Activated T-cell treated with anti-CD3 and anti-CD28 coated beads, Interleukin-2, amount 50 U/mL, for 72 hours (primary cell): ENCODE results near the gene NOS3. TPM values are rescaled to one million over a fixed set of nuclear protein-coding genes. Genes with fewer than 3 reads are reported as not detected.

ENCODE experiments used
- ATAC-seq, 2 donors: fragments of 150-1000 bp; cut with Tn5 transposase; replicated peaks in 1 of 2; 2 replicates each; pipeline ENCODE4 v1.10.0; 2021; ENCODE audit warnings: moderate library complexity in 2 of 2, mild to moderate bottlenecking in 1 of 2
- DNase-seq, 2 donors: peaks; one replicate each; pipeline ENCODE4 v3.0.0; 2021 to 2022; ENCODE audit warnings: mixed read lengths in 1 of 2
- H3K27ac Mint-ChIP-seq: one replicate; pipeline ENCODE4 v1.8.0; 2022; ENCODE audit warnings: mild to moderate bottlenecking, moderate library complexity, mixed read lengths
- H3K27me3 Mint-ChIP-seq: one replicate; pipeline ENCODE4 v1.8.0; 2022; ENCODE audit warnings: low read depth, mixed read lengths
- H3K36me3 Mint-ChIP-seq, 2 donors: one replicate each; pipeline ENCODE4 v1.8.0; 2022; ENCODE audit warnings: mixed read lengths in 2 of 2, mild to moderate bottlenecking in 1 of 2; ENCODE audit not compliant: insufficient read depth in 2 of 2
- H3K4me1 Mint-ChIP-seq: one replicate; pipeline ENCODE4 v1.8.0; 2022; ENCODE audit warnings: low read depth, mixed read lengths
- H3K4me3 Mint-ChIP-seq, 2 donors: one replicate each; pipeline ENCODE4 v1.8.0; 2022; ENCODE audit warnings: mild to moderate bottlenecking in 2 of 2, mixed read lengths in 2 of 2, moderate library complexity in 2 of 2
- H3K9me3 Mint-ChIP-seq, 2 donors: one replicate each; pipeline ENCODE4 v1.8.0; 2022; ENCODE audit warnings: mixed read lengths in 2 of 2
- total RNA-seq, 2 donors: library from RNA; stranded (reverse); gene quantifications; one replicate each; pipeline ENCODE4 v1.2.3, GENCODE V29; 2022

The NOS3 gene
- total RNA-seq, 2 donors from 2014 or later = 6.8 to 8.1 TPM

DNA sequence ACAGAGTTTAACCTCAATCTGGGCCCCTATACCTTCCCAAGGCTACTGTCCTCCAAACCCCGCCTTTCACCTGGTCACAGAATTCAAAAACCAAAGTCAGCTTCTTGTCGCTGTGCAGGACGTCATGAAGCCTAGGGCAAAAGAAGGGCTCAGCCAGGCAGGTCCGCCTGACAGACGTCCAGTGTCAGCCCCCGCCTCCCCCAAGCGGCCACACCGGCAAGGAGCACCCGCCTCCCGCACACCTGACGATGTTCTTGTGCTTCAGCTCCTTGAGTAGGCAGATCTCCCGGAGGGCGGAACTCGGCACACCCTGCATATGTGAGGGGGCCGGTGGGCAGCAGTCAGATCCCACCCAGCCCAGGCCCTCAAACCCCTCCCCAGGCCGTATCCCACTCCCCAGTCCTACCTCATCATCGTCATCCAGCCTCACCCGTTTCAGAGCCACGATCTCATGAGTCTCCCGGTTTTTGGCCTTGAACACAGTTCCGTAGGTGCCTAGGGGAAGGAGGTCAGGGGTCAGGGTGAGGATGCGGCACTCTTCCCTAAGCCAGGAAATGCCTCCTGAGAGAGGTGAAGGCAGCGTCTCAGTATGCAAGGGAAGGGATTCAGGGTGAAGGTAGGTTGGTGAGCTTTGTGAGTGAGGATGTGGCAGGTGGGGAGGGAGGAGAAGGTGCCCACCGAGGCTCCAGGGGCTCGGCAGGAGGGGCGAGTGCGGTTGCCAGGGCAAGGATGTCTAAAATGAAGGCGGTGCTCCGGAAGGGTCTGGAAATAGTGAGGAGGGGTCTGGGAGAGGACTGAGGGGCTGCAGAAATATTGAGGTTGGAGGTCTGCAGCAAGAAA lies 66.1 kb downstream of the NOS3 start:
- Mint-ChIP-seq H3K36me3 (peaks cover 0 to 2% of the 10 kb centered on the region in 2 donors), H3K4me1 (peaks cover 44% of the 10 kb centered on the region), H3K27me3 (no peaks in the 10 kb centered on the region), H3K4me3 (peak overlapping the region; percentile 98), H3K9me3 (no peaks in the 10 kb centered on the region), H3K27ac (no peak overlapping the region)
- ATAC-seq (no peak), DNase-seq (no peak)

DNA sequence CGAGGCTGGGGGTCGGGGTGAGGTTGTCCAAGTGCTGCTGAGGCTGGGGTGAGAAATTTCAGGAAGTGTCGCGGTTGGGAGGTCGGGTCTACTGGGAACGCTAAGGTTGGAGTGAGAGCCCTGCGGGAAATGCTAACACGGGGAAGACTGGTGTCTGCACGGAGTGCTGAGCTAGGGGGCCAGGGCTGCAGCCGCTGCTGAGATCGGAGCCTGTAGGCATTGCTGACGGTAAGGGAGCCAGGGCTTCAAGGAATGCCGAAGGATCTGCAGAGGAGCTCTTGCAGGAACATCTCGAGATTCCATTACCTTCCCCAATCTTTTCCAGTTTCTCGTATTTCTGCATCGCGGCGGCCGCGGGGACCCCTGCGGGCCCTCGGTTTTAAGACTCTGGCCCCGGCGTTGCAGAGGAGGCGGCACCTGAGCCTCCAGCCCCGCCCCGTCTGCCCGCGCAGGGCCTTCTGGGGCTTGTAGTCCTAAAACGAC lies 66.7 kb downstream of the NOS3 start, which contains the start of gene CDK5:
Gene CDK5, minus strand, starts transcription at position 392 of the 483 bp plus-strand sequence. Its CDS starts 49 bp downstream, at position 343.
- DNase-seq = no peak
- peak within 1 kb of the TSS; percentile 98 for H3K4me3 Mint-ChIP-seq
- peaks cover 0 to 2% of the 10 kb centered on the region in 2 donors for H3K36me3 Mint-ChIP-seq
- H3K4me1 Mint-ChIP-seq = peaks cover 43% of the 10 kb centered on the region
- peak within 1 kb of the TSS; percentile 96 for H3K27ac Mint-ChIP-seq
- H3K27me3 Mint-ChIP-seq = no peaks in the 10 kb centered on the region
- ATAC-seq = peak; percentile 2 to 4
- no peaks in the 10 kb centered on the region for H3K9me3 Mint-ChIP-seq

DNA sequence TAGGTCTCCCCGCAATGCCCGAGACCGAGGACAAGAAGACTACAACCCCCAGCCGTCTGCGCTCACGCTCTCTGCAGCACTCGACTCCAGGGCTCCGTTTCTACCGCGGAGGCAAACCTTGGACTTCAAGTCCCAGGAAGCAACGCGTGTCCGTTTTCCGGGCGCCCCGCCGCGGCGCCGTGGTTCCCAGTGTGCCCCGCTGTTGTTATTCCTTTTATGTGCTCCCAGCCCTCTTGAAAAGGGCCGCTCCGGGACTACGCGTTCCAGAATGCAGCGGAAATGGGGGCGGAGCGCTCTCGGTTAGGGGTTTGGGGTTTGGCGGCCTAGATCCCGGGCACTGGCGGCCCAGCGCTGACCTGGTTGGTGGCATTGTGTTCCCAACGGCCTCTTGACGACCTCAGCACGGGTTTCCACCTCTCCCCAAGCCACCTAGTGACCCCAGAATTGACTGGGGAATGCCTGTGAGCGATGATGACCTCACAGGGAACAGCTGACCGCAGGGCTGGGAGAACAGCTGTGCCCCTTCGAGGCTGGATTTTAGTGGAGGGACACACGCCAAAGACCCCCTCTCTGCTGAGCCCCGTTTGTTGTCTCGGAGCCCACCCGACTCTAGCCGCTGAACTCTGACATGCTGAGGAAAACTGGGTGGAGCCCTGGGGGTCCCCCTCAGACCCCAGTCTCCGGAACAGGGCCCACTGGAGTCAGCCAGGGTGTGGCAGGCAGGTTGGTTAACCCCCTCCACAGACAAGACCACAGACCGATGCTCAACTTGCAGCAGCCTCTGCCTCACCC lies 67.4 kb downstream of the NOS3 start:
- DNase-seq = peak; percentile 96 to 97
- H3K4me3 Mint-ChIP-seq = peak overlapping the region; percentile 98
- peak overlapping the region; percentile 96 for H3K27ac Mint-ChIP-seq
- peaks cover 0 to 2% of the 10 kb centered on the region in 2 donors for H3K36me3 Mint-ChIP-seq
- H3K4me1 Mint-ChIP-seq = peaks cover 41% of the 10 kb centered on the region
- no peaks in the 10 kb centered on the region for H3K27me3 Mint-ChIP-seq
- no peaks in the 10 kb centered on the region for H3K9me3 Mint-ChIP-seq
- ATAC-seq = peak; percentile 94 to 95

DNA sequence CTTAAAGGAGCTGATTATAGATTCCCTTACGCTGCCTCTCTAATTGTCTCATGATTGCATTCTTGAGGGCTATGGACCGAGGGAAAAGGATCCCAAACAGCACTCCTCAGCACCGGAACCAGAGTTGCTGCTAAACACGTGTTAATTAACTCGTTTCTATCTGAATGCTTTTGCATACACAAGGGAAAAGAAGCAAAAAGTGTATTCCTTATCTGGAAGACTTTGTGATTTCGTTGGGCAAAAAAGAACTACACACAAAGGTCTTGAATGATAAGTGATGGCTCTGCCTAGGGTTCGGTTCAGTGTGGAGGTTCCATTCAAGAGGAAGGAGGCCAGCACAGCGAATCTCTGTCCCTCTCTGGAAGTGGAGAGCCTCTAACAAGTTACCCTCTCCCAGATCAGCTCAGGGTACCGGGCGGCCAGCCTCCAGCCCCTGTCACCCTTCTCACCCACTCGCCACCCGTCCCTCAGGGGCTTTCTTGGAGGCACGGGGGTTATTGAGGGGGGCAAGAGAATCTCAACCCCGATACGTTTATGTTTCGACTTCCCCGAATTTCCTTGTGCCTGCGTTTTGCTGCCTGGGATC lies 68.1 kb downstream of the NOS3 start:
- Mint-ChIP-seq H3K27me3 (no peaks in the 10 kb centered on the region), H3K4me3 (peak overlapping the region; percentile 98), H3K9me3 (no peaks in the 10 kb centered on the region), H3K27ac (peak overlapping the region; percentile 96), H3K4me1 (peaks cover 41% of the 10 kb centered on the region), H3K36me3 (peaks cover 0 to 2% of the 10 kb centered on the region in 2 donors)
- peak; percentile 25 to 30 for DNase-seq
- ATAC-seq = no peak

DNA sequence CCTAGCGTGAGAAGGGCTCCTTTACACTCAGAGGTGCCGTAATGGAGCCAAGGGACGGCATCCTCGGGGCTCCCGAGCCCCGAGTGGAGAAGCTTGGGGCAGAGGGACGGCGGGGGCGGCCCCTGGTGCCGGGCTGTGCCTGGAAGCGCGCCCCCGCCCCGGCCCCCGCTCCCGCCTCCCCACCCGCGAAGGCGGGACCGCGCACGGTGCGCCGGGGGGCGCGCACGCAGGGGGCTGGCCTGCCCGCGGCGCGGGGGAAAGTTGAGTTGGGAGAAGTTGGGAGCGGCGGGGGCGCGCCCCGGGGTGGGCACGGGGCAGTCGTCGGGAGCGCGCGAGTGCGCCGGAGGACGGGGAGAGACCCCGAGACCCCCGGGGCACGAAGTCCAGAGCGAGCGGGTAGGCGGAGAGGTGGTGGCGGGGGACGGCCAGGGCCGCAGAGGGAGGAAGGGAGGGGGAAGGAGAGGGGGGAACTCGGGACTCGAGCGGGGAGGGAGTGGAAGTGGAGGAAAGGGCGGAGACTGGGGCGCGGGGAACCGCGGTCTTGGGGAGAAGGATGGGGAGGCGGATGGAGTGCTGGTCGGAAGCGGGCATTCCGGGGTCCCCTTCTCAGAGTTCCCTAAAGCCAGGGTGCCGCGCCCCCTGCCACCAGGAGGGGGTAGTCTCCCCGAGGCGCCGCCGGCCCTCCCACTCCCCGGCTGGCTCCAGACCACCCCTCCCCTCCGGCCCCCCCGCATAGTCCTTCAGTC lies 68.7 kb downstream of the NOS3 start, which contains the start of gene SLC4A2:
Gene SLC4A2, plus strand, starts transcription at position 223 of the 746 bp plus-strand sequence. CDS start 2,399 bp downstream, outside the sequence.
- Mint-ChIP-seq H3K27ac (peak within 1 kb of the TSS; percentile 96), H3K9me3 (no peaks in the 10 kb centered on the region), H3K27me3 (no peaks in the 10 kb centered on the region), H3K4me3 (peak within 1 kb of the TSS; percentile 98), H3K36me3 (peaks cover 0 to 2% of the 10 kb centered on the region in 2 donors), H3K4me1 (peaks cover 41% of the 10 kb centered on the region)
- ATAC-seq (peak; percentile 26 to 46), DNase-seq (peak; percentile 69 to 84)

DNA sequence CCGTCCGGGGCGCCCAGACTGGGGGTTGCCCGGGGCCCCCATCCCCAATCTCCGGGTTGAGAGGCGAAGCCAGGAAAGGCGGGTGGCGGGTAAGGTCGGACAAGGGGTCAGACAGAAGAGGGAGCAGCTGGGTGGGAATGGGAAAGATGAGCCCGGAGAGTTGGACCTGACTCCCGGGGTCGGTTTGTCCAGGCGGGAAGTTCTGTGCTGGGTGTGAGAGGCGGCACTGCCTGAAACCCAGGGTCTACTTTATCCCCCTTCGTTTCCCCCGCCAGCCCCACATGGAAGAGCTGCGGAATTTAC lies 69.2 kb downstream of the NOS3 start:
- DNase-seq (no peak), ATAC-seq (no peak)
- H3K9me3 Mint-ChIP-seq = no peaks in the 10 kb centered on the region
- H3K36me3 Mint-ChIP-seq = peaks cover 0 to 2% of the 10 kb centered on the region in 2 donors
- H3K27me3 Mint-ChIP-seq = no peaks in the 10 kb centered on the region
- no peak overlapping the region for H3K27ac Mint-ChIP-seq
- H3K4me3 Mint-ChIP-seq = peak overlapping the region; percentile 98
- peaks cover 41% of the 10 kb centered on the region for H3K4me1 Mint-ChIP-seq

DNA sequence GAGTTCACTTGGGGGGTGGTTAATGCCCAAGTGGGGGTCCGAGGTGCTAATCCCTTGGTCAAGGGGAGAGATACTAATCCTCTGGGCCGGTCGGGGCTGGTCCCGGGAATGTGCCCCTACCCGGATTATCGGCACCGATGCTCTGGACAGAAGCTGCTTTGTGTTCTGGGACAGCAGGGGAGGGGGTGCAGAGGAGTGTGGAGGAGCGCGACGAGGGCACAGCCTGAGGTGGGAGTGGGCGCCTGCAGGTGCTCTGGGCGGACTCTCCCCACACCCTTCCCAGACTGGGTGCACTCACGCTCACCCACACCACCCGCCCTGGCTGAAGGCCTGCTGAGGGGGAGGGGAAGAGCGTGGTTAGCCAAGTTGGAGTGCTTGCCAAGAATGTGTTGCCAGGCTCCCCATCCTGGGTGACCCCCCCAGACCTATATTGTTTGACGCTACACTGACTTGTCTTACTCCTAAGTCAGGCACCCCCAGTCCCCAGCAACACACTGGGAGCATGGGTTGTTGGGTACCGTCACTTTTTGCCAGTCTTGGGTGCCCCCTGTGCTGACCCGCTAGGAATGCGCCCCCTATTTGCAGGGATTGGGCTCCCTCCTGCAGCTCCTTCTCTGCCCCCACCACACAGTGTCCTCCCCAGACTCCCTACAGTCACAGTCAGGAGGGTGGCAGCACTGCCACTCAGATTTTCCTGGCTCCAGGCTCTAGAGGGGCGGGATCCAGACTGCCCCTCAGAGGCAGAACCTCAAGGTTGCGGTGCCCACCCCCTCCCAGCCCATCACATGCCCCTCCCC lies 69.8 kb downstream of the NOS3 start:
- H3K9me3 Mint-ChIP-seq = no peaks in the 10 kb centered on the region
- H3K27me3 Mint-ChIP-seq = no peaks in the 10 kb centered on the region
- H3K4me1 Mint-ChIP-seq = peaks cover 41% of the 10 kb centered on the region
- DNase-seq (no peak), ATAC-seq (no peak)
- H3K4me3 Mint-ChIP-seq = peak overlapping the region; percentile 98
- H3K36me3 Mint-ChIP-seq = peaks cover 0 to 5% of the 10 kb centered on the region in 2 donors
- no peak overlapping the region for H3K27ac Mint-ChIP-seq

DNA sequence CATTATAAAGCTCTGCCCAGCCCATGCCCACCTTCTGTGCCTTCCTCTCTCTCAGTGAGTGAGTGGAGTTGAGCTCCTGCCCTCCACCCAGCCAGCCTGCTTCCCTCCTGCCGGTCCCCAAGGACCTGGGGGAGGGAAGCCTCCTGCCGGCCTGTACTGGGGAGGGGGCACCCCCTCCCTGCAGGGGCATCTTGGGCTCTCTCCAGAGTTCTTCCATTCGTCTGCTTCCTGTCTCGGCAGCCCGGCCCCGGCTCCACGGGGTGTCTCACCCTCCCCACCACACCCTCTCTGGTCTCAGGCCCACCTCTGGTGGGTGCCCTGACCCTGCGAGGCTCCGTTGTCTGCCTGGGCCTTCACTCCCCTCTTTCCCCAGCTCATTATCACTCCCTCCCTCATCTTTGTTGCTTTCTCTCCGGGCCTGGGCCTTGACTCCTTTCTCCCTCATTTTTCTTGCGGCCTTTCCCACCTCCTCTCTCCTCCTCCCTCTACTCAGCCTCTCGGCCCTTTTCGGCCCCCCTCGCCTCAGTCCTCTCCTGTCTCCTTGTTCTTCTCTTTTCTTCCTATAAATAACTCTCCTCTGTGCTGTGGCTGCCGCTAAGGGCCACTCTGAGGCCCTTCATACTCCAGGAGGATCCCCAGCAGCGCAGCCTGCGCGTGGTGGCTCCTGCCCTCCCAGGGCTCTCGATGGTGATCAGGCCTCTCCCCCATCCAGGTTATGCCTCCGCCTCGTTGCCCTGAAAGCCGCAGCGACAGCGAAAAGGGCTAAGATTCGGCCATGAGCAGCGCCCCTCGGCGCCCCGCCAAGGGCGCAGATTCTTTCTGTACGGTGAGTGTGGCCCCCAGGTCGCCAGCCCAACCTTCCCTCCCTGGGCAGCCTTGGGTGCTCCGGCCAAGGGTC lies 70.6 kb downstream of the NOS3 start:
- H3K4me3 Mint-ChIP-seq = peak overlapping the region; percentile 98
- H3K27me3 Mint-ChIP-seq = no peaks in the 10 kb centered on the region
- DNase-seq (no peak), ATAC-seq (no peak)
- H3K9me3 Mint-ChIP-seq = no peaks in the 10 kb centered on the region
- H3K36me3 Mint-ChIP-seq = peaks cover 0 to 5% of the 10 kb centered on the region in 2 donors
- peak overlapping the region; percentile 74 for H3K27ac Mint-ChIP-seq
- peaks cover 39% of the 10 kb centered on the region for H3K4me1 Mint-ChIP-seq

DNA sequence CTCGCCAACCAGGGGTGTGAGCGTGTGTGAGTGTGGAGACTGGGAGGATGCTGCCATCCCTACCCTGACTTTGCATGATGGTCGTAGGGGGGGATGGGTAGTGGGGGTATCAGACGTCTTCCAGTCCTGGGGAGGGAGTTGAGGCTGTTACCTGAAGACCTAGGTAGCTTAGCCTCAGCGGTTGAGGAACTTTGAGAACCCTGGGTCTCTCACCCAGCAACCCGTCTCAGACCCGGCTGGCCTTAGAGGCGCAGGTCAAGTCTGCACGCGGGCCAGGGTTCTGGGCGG lies 71.2 kb downstream of the NOS3 start:
- Mint-ChIP-seq H3K9me3 (no peaks in the 10 kb centered on the region), H3K27ac (no peak overlapping the region), H3K4me1 (peaks cover 33% of the 10 kb centered on the region), H3K36me3 (peaks cover 0 to 5% of the 10 kb centered on the region in 2 donors), H3K27me3 (no peaks in the 10 kb centered on the region), H3K4me3 (peak overlapping the region in 1 of 2 donors; percentile 98)
- DNase-seq = no peak
- no peak for ATAC-seq

DNA sequence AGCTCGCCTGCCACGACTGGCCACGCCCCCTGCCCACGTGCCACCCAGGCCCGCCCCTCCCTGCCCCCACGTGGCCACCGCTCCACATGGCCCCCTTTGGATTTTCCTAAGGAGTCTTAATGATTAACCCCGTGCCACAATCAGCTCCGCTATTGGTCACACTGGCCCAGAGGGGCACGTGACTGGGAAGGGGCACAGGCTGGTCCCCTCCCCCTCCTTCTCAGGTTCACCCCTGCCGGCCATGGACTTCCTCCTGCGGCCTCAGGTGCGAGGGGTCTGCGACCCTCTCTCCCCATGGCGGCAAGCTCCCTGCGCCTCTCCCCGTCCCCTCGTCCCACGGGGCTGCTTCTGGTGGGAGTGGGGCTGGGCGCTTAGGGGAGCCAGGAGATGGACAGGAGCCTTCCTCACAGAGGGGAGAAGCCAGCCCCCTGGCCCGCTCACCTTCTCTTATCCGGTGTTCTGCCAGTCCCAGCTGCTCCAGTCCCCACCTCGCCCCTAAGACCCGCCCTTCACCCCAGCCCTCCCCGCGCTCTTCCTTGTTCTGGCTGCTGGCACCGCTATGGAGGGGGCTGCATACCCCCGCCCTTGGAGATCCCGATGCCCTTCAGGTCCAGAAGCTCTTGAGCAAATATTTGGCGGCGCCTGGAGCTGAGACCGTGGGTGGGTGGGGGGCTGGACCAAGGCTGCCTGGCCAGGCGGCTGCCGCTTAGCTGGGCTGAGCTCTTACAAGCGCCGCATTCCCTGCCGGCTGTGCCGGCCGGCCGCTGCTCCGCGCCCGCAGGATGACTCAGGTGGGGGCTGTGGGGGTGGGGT lies 71.8 kb downstream of the NOS3 start:
- H3K27ac Mint-ChIP-seq = no peak overlapping the region
- no peak overlapping the region for H3K4me3 Mint-ChIP-seq
- no peaks in the 10 kb centered on the region for H3K9me3 Mint-ChIP-seq
- H3K36me3 Mint-ChIP-seq = peaks cover 0 to 5% of the 10 kb centered on the region in 2 donors
- no peak for DNase-seq
- H3K27me3 Mint-ChIP-seq = no peaks in the 10 kb centered on the region
- H3K4me1 Mint-ChIP-seq = peaks cover 28% of the 10 kb centered on the region
- no peak for ATAC-seq

DNA sequence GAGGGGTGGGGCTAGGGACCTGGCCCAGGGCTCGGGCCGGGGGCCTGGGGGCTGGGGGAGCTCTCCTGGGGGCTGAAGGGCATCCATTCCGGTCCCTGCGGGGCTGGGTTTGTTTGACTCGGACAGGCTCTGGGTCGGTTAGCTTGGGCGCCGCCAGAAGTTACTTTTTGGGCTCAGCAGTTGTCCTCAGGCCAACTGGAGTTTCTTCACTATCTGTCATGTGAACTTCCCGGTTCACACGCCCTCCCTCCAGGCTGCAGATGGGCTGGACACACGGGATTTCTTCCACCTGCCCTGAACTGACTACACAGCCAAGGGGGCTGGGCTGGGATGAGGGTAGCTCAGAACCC lies 72.4 kb downstream of the NOS3 start:
- no peak for DNase-seq
- Mint-ChIP-seq H3K36me3 (peaks cover 0 to 5% of the 10 kb centered on the region in 2 donors), H3K27me3 (no peaks in the 10 kb centered on the region), H3K4me1 (peaks cover 27% of the 10 kb centered on the region), H3K9me3 (no peaks in the 10 kb centered on the region), H3K4me3 (no peak overlapping the region), H3K27ac (no peak overlapping the region)
- no peak for ATAC-seq
